Activated CD4-positive, alpha-beta T cell treated with anti-CD3 and anti-CD28 coated beads, Interleukin-2, Interleukin-6, amounts not matched to agents 100 ng/mL and 50 ng/mL, durations not matched to agents 16 hours and 8 hours (primary cell): ENCODE measurements around the gene TBX5.
A peak's percentile ranks its signal among the peaks of the same experiment; 100 is the strongest.

ENCODE experiments used
- DNase-seq: peaks from one replicate; pipeline ENCODE4 v3.0.0-alpha.2; 2020

The TBX5 gene

DNA sequence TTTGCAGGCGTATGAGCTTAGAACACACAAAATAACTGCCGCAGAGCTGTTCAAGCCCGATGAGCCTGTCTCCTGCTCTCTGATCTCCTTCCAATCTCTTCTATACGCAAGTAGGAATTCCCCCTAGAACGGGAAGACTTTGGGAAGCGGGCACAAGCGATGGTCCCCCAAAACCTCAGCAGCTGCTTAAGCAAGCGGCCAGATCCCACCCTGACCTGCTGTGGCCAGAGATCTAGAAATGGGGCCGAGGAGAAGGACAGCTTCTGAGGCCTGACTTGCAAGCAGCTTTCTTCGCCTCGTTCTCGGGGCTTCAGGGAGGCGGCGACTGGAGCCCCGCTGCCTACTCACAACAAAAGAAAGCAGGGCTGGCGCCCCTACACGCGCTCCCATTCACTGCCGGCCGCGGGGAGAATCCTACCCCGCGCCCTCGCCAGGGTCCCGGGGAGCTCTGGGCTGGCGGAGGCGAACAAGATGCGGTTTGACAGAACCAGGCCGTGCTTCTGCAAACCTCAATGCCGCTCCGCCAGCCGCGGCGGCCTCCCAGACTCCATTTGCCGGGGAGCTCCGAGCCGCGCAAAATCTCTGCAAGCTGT, 922 bp downstream of the TBX5 start:
- no peak for DNase-seq

- DNase-seq, result no peak
Observed at GRCh38 chr12:114404083-114404925, 1.6 kb downstream of the TBX5 start.

- no peak for DNase-seq
Observed at GRCh38 chr12:114403690-114404066, 2.3 kb downstream of the TBX5 start.

DNA sequence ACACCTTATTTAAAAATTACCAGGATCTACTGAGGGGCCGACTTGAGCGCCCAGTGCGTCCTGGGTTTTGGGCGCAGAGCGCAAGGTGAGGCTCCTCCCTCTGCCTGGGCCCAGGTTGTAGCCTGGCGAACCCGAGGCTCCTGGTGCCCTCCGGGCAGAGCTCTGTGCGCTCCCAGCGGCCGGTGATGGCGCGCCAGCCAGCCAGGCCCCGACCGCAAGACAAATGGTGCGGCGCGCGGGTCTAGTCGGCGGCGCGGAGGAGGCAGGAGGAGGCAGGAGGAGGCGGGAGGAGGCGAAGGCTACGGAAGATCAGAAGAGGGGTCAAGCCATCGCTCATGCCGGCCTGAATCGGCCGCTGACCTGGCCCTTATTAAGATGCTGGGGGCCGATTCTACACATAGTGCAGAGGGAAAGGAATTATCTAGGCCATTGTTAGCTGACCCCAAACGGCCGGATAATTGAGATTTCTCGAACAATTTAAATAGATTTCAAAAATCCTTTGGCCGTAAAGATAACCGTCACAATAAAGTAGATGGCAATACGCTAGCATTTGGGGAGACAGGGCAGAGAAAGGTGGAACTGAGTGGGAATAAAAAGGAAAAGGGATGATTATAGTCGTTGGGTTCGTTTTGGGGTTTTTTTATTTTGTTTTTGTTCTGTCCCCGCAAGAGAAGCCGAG, 2.8 kb downstream of the TBX5 start:
- DNase-seq, result peak; percentile 20

DNA sequence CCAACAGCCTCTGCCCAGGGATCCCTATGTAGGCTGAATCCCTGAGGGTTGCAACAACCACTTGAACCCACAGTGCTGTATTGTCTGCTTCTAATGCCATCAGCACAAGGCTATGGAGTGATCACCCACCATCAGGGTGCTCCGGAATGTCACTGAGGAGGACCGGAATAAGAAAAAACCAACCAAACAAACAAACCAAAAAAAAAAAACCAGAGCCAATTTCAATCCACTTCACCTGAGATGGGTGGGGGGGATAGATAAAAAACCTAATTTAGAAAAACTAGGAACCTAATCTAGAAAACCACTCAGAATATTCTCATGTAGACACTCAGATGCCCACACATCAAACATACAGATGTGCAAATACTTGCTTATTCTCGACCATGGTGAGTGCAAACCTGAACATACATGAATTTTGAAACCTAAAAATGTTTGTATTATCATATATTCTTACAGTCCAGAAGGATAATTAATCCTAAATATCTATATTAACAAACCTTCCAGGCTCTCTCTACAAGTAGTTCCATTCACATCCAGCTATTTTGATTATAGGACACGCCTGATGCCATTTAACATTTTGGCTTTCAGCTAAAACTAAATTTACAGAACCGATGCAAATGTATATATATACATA, 3.7 kb downstream of the TBX5 start:
- no peak for DNase-seq

DNA sequence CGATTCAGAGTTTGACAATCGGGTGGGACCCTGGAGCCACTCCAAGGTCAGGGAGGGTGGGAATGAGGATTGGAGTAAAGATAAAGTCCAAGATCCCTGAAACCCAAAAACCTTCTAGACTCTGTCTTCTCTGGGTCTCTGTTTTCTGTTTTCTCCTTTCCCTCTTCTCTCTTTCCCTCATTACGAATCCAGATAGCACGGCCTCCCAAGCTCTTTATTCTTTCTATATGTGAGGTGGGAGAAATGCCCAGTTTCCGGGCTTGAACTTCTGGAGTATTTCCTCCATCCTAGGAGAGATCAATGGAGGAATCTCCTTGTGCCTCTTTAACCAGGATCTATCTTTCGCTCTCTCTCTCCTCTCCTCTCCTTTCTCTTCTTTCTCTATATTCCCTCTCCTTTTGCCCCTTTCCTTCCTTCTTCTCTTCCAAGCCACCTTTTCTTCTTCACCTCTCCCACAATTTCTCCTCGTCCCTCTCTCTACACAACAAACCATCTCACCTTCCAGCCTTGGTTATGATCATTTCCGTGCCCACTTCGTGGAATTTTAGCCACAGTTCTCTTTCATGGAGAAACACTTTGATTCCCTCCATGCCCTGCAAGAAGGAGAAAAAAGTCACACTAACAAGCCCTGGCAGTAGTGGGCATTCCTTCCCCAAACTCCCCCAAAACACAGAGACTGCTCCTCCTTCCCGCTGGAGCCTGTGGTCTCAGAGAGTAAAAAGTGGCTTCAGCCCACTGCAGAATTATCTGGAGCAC, 4.4 kb downstream of the TBX5 start:
- DNase-seq, result no peak

GRCh38 chr12:114400925-114401324, 5.0 kb downstream of the TBX5 start:
- DNase-seq, result no peak

- DNase-seq, result no peak
Observed at GRCh38 chr12:114400361-114400811, 5.6 kb downstream of the TBX5 start.

DNA sequence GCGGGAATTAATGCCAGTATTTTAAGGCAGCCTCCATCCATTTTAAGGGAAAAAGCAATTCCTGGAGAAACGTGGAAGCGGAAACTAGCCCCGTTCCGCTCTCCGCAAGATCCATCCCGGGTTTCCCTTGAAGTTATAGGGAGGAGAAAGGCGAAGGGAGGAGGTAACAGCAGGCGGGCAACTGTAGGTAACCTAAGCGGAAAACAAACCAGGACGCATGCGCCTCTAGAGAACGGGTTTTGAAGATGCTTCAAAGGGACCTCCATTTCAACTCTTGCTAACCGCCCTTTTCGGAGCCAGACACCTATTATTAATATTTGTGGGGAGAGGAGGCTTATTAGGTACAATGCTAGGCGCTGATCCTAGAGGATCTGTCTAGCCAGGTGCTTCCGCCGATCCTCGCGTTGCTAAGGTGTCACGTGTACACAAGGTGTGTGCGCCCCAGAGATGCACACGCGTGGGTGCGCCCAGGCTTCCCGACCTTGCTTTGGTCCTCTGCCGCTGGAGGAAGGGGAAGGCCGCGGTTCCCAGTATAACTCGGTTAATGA, 6.2 kb downstream of the TBX5 start:
- no peak for DNase-seq

GRCh38 chr12:114397978-114398881, 7.7 kb downstream of the TBX5 start:
- DNase-seq, result no peak

GRCh38 chr12:114396869-114397719, 8.8 kb downstream of the TBX5 start:
- no peak for DNase-seq

GRCh38 chr12:114396153-114396868, 9.6 kb downstream of the TBX5 start:
- no peak for DNase-seq

- DNase-seq, result no peak
Observed at GRCh38 chr12:114395755-114396152, 10.2 kb downstream of the TBX5 start.

GRCh38 chr12:114395233-114395632, 10.7 kb downstream of the TBX5 start:
- no peak for DNase-seq

DNA sequence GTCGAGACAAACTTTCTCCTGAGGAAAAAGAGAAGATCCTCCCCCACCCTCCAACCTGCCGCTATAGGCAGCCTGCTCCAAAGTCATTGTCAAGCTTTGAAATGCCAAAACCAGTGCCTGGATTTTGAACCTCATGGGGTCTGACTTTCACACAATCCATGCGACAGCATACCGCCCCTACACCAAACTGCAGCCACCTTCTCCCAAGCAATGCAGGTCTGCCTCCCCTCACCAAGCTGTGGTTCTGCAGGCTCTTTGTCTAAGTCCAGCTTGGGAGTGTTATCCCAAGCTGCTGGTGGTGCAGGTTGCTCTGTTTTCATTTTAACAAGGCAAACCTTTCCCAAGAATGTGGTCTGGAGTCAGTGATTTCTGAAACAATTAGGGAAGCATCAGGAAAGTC, 12.4 kb downstream of the TBX5 start:
- no peak for DNase-seq

GRCh38 chr12:114392909-114393308, 13.0 kb downstream of the TBX5 start:
- no peak for DNase-seq

GRCh38 chr12:114391088-114391487, 14.9 kb downstream of the TBX5 start:
- DNase-seq, result no peak

GRCh38 chr12:114384739-114385138, 21.2 kb downstream of the TBX5 start:
- no peak for DNase-seq

GRCh38 chr12:114381177-114381576, 24.8 kb downstream of the TBX5 start:
- DNase-seq, result no peak

- DNase-seq, result no peak
Observed at GRCh38 chr12:114371733-114372132, 34.2 kb downstream of the TBX5 start.
